Caco-2 (cell line): ENCODE results near the gene F13A1. TPM values are rescaled to one million over a fixed set of nuclear protein-coding genes. Genes with fewer than 3 reads are reported as not detected.

Experiments
- BruUV-seq: library from RNA; stranded (reverse); fragments of 400-500 nt; replicated peaks from 2 replicates; lab custom pipeline; 2021; lab: Mats Ljungman, UMichigan
- CTCF ChIA-PET: fragments of 300-600 bp; sonication (Branson Sonifier 250); formaldehyde crosslinking; loops from one replicate; lab custom pipeline; 2022; ENCODE audit warnings: antibody characterized with exemption; lab: Charles Lee
- POLR2A ChIA-PET: fragments of 300-600 bp; sonication (Branson Sonifier 250); formaldehyde crosslinking; loops from one replicate; lab custom pipeline; 2022; ENCODE audit warnings: antibody characterized with exemption; lab: Charles Lee
- DNase-seq, 2 experiments: peaks; one replicate each; pipeline versions ENCODE4 v3.0.0 to v3.0.0-alpha.2; 2020 to 2022
- H3K27me3 ChIP-seq: replicated peaks from 2 replicates; pipeline ENCODE4 v1.6.0; 2011; ENCODE audit warnings: low read length; ENCODE audit not compliant: control insufficient read depth, insufficient read depth
- H3K36me3 ChIP-seq: 2 replicates; pipeline ENCODE4 v1.5.1; 2011; ENCODE audit warnings: low read length; ENCODE audit not compliant: control insufficient read depth, insufficient read depth
- H3K4me1 ChIP-seq: fragments of 250-450 bp; sonication (Bioruptor Pico); 2 replicates; pipeline ENCODE4 v1.5.1; 2020; ENCODE audit warnings: mild to moderate bottlenecking
- H3K4me3 ChIP-seq: 2 replicates; pipeline ENCODE4 v1.5.1; 2011; ENCODE audit warnings: low read depth, mild to moderate bottlenecking, control low read depth, low read length
- H3K9me3 ChIP-seq: fragments of 250-450 bp; sonication (Bioruptor Pico); 2 replicates; pipeline ENCODE4 v1.5.1; 2020; ENCODE audit warnings: mild to moderate bottlenecking, moderate library complexity
- H3K27ac Mint-ChIP-seq: one replicate; pipeline ENCODE4 v1.8.0; 2022; ENCODE audit warnings: mixed read lengths; ENCODE audit not compliant: unreplicated experiment
- H3K27me3 Mint-ChIP-seq: one replicate; pipeline ENCODE4 v1.8.0; 2022; ENCODE audit warnings: mixed read lengths; ENCODE audit not compliant: insufficient read depth, unreplicated experiment
- H3K36me3 Mint-ChIP-seq: one replicate; pipeline ENCODE4 v1.8.0; 2022; ENCODE audit warnings: mild to moderate bottlenecking, mixed read lengths; ENCODE audit not compliant: insufficient read depth, unreplicated experiment
- H3K4me1 Mint-ChIP-seq: one replicate; pipeline ENCODE4 v1.8.0; 2022; ENCODE audit warnings: low read depth, mixed read lengths; ENCODE audit not compliant: unreplicated experiment
- H3K4me3 Mint-ChIP-seq: one replicate; pipeline ENCODE4 v1.8.0; 2022; ENCODE audit warnings: mild to moderate bottlenecking, moderate library complexity, mixed read lengths; ENCODE audit not compliant: unreplicated experiment
- H3K9me3 Mint-ChIP-seq: one replicate; pipeline ENCODE4 v1.8.0; 2022; ENCODE audit warnings: mixed read lengths; ENCODE audit not compliant: unreplicated experiment
- intact Hi-C: fragments of 100-400 bp; cut with micrococcal nuclease; formaldehyde crosslinking; loops from one replicate; pipeline ENCODE4 v1.10.0; 2022; ENCODE audit not compliant: unreplicated experiment
- total RNA-seq: library from RNA; stranded (reverse); gene quantifications from 2 replicates; pipeline ENCODE4 v1.2.3, GENCODE V29; 2022
- TF ChIP-seq, protein P1 (sequence below), 2 experiments: fragments of 200-600 bp in 1 of 2; IDR thresholded peaks; 1 replicate in 1 of 2; 2 replicates in 1 of 2; pipeline versions ENCODE4 v1.5.1 to v1.8.0; 2011 to 2022; ENCODE audit warnings: antibody characterized with exemption in 1 of 2, control low read depth in 1 of 2, inconsistent platforms in 1 of 2, low read depth in 1 of 2, low read length in 1 of 2, mild to moderate bottlenecking in 1 of 2, moderate library complexity in 1 of 2; ENCODE audit not compliant: insufficient read depth in 1 of 2, severe bottlenecking in 1 of 2, unreplicated experiment in 1 of 2

F13A1 gene
- total RNA-seq, 1 experiment from 2014 or later, result not detected

GRCh38 chr6:6331946-6332601 lies 11.6 kb upstream of the F13A1 start:
- H3K4me1 ChIP-seq, result no peaks in the 10 kb centered on the region
- H3K36me3 ChIP-seq, result no peaks in the 10 kb centered on the region
- Mint-ChIP-seq H3K36me3 (no peaks in the 10 kb centered on the region), H3K9me3 (no peaks in the 10 kb centered on the region), H3K27ac (no peak overlapping the region), H3K4me3 (no peak overlapping the region), H3K4me1 (no peaks in the 10 kb centered on the region), H3K27me3 (peaks cover 14% of the 10 kb centered on the region)
- ChIA-PET POLR2A (no interaction called here), CTCF (no interaction called here)
- intact Hi-C loops, result no loop called here
- H3K4me3 ChIP-seq, result no peak overlapping the region
- H3K27me3 ChIP-seq, result no peaks in the 10 kb centered on the region; the same call in 1 of the 2 replicates
- TF ChIP-seq, protein P1, sequence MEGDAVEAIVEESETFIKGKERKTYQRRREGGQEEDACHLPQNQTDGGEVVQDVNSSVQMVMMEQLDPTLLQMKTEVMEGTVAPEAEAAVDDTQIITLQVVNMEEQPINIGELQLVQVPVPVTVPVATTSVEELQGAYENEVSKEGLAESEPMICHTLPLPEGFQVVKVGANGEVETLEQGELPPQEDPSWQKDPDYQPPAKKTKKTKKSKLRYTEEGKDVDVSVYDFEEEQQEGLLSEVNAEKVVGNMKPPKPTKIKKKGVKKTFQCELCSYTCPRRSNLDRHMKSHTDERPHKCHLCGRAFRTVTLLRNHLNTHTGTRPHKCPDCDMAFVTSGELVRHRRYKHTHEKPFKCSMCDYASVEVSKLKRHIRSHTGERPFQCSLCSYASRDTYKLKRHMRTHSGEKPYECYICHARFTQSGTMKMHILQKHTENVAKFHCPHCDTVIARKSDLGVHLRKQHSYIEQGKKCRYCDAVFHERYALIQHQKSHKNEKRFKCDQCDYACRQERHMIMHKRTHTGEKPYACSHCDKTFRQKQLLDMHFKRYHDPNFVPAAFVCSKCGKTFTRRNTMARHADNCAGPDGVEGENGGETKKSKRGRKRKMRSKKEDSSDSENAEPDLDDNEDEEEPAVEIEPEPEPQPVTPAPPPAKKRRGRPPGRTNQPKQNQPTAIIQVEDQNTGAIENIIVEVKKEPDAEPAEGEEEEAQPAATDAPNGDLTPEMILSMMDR (IDR thresholded peaks at IDR 0.05; ENCODE audit: insufficient read depth in 1 of 2, low read depth in 1 of 2, low read length in 1 of 2, severe bottlenecking in 1 of 2, unreplicated experiment in 1 of 2), result no peak
- DNase-seq, result no peak
- no peaks in the 10 kb centered on the region for H3K9me3 ChIP-seq
- no TSS peak for BruUV-seq

DNA sequence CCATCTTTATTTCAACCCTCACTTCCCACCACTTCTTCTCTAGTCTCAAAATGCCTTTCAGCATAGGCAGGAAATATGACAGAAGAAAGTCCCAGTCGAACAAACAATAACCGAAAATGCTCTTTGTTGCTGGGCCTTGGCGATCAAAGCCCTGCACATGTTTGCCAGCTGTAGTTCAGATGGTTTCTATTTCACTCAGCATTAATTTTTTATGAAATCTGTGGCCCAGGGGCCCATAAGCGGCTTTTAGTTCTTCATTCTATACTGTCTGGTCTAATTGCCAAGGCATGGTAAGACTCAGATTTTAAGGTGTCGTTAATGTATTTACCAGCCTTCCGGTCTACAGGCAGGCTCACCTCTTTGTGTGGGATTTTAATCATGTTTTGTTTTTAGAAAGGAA lies 10.9 kb upstream of the F13A1 start:
- Histone ChIP-seq H3K4me3 (no peak overlapping the region), H3K36me3 (no peaks in the 10 kb centered on the region), H3K4me1 (no peaks in the 10 kb centered on the region), H3K27me3 (no peaks in the 10 kb centered on the region; the same call in 1 of the 2 replicates), H3K9me3 (no peaks in the 10 kb centered on the region)
- Mint-ChIP-seq H3K4me3 (no peak overlapping the region), H3K4me1 (no peaks in the 10 kb centered on the region), H3K9me3 (no peaks in the 10 kb centered on the region), H3K27ac (no peak overlapping the region), H3K36me3 (no peaks in the 10 kb centered on the region), H3K27me3 (peaks cover 13% of the 10 kb centered on the region)
- no TSS peak for BruUV-seq
- DNase-seq, result no peak
- intact Hi-C loops, result no loop called here
- TF ChIP-seq, protein P1 (IDR thresholded peaks at IDR 0.05; ENCODE audit: insufficient read depth in 1 of 2, low read depth in 1 of 2, low read length in 1 of 2, severe bottlenecking in 1 of 2, unreplicated experiment in 1 of 2), result no peak
- ChIA-PET POLR2A (no interaction called here), CTCF (no interaction called here)

GRCh38 chr6:6330407-6330806 lies 9.9 kb upstream of the F13A1 start:
- no peak for DNase-seq
- Histone ChIP-seq H3K9me3 (no peaks in the 10 kb centered on the region), H3K27me3 (no peaks in the 10 kb centered on the region; the same call in 1 of the 2 replicates), H3K4me1 (no peaks in the 10 kb centered on the region), H3K36me3 (no peaks in the 10 kb centered on the region), H3K4me3 (no peak overlapping the region)
- no peaks in the 10 kb centered on the region for H3K36me3 Mint-ChIP-seq
- TF ChIP-seq, protein P1 (IDR thresholded peaks at IDR 0.05; ENCODE audit: insufficient read depth in 1 of 2, low read depth in 1 of 2, low read length in 1 of 2, severe bottlenecking in 1 of 2, unreplicated experiment in 1 of 2), result no peak
- H3K27me3 Mint-ChIP-seq, result peaks cover 17% of the 10 kb centered on the region
- no peak overlapping the region for H3K4me3 Mint-ChIP-seq
- no peaks in the 10 kb centered on the region for H3K9me3 Mint-ChIP-seq
- CTCF ChIA-PET, result no interaction called here
- no TSS peak for BruUV-seq
- no peak overlapping the region for H3K27ac Mint-ChIP-seq
- intact Hi-C loops, result no loop called here
- H3K4me1 Mint-ChIP-seq, result no peaks in the 10 kb centered on the region
- POLR2A ChIA-PET, result no interaction called here
